Stimulated activated CD4-positive, alpha-beta T cell treated with anti-CD3 and anti-CD28 coated beads, TNF-alpha, amount 100 ng/mL, for 24 hours (primary cell): ENCODE results near the gene VAV1.
"Not testable (repeated sequence)": the region's sequence is repeated elsewhere in the genome, so short reads cannot be mapped to it uniquely, and the experiment has no call there.

Experiments used
- DNase-seq, 3 experiments: peaks; one replicate each; pipeline ENCODE4 v3.0.0-alpha.2; 2020; ENCODE audit warnings: low read depth in 3 of 3

Gene VAV1

GRCh38 chr19:6754653-6755463, 17.6 kb upstream of the VAV1 start:
- DNase-seq, result no peak

GRCh38 chr19:6760606-6761005, 11.9 kb upstream of the VAV1 start:
- DNase-seq, result no peak

- no peak for DNase-seq
Observed at GRCh38 chr19:6761053-6761676, 11.3 kb upstream of the VAV1 start.

GRCh38 chr19:6762253-6762797, 10.2 kb upstream of the VAV1 start:
- not testable (repeated sequence) for DNase-seq

- no peak for DNase-seq
Observed at GRCh38 chr19:6765738-6766356, 6.7 kb upstream of the VAV1 start.

- no peak for DNase-seq
Observed at GRCh38 chr19:6766357-6767080, 6.0 kb upstream of the VAV1 start.

- peak in 1 of 3 experiments; percentile 24 for DNase-seq
Observed at GRCh38 chr19:6767081-6767356, 5.5 kb upstream of the VAV1 start.

- peak; percentile 86 to 94 (median 90) for DNase-seq
Observed at GRCh38 chr19:6767357-6768235, 4.9 kb upstream of the VAV1 start, which contains the start of gene SH2D3A. TSS of gene SH2D3A (minus strand) at chr19:6767435. CDS start at chr19:6763748, 3,687 bp downstream.

- no peak for DNase-seq
Observed at GRCh38 chr19:6768236-6768785, 4.2 kb upstream of the VAV1 start.

- no peak for DNase-seq
Observed at GRCh38 chr19:6769006-6769619, 3.4 kb upstream of the VAV1 start.

- DNase-seq, result not testable (repeated sequence)
Observed at GRCh38 chr19:6771648-6772027, 870 bp upstream of the VAV1 start.

GRCh38 chr19:6772866-6773322, 386 bp downstream of the VAV1 start:
- no peak for DNase-seq

GRCh38 chr19:6773323-6773931, 919 bp downstream of the VAV1 start:
- peak; percentile 11 to 65 (median 45) for DNase-seq

- no peak for DNase-seq
Observed at GRCh38 chr19:6774821-6775707, 2.6 kb downstream of the VAV1 start.

- not testable (repeated sequence) for DNase-seq
Observed at GRCh38 chr19:6776045-6776444, 3.5 kb downstream of the VAV1 start.

- no peak for DNase-seq
Observed at GRCh38 chr19:6776999-6777398, 4.5 kb downstream of the VAV1 start.

- DNase-seq, result no peak
Observed at GRCh38 chr19:6777434-6777833, 4.9 kb downstream of the VAV1 start.

- DNase-seq, result no peak
Observed at GRCh38 chr19:6778386-6778785, 5.9 kb downstream of the VAV1 start.

- DNase-seq, result no peak
Observed at GRCh38 chr19:6779206-6779605, 6.7 kb downstream of the VAV1 start.
